Ishikawa (cell line): ENCODE data around the gene TRAPPC3L.

Source experiments
- CEBPB ChIP-seq: IDR thresholded peaks from 2 replicates; pipeline ENCODE4 v1.6.1; 2012
- CREB1 ChIP-seq: IDR thresholded peaks from 2 replicates; pipeline ENCODE4 v1.6.1; 2012; ENCODE audit warnings: low read depth
- EGR1 ChIP-seq: IDR thresholded peaks from 2 replicates; pipeline ENCODE4 v1.6.1; 2012
- EP300 ChIP-seq: IDR thresholded peaks from 2 replicates; pipeline ENCODE4 v1.6.1; 2012; ENCODE audit warnings: borderline replicate concordance
- FOXM1 ChIP-seq: IDR thresholded peaks from 2 replicates; pipeline ENCODE4 v1.6.1; 2012; ENCODE audit warnings: low read depth, borderline replicate concordance
- NFIC ChIP-seq: IDR thresholded peaks from 2 replicates; pipeline ENCODE4 v1.6.1; 2012
- RAD21 ChIP-seq: IDR thresholded peaks from 2 replicates; pipeline ENCODE4 v1.6.1; 2012; ENCODE audit warnings: low read depth
- REST ChIP-seq: IDR thresholded peaks from 2 replicates; pipeline ENCODE4 v1.6.1; 2012; ENCODE audit warnings: low read depth, mild to moderate bottlenecking
- TAF1 ChIP-seq: IDR thresholded peaks from 2 replicates; pipeline ENCODE4 v1.6.1; 2012; ENCODE audit warnings: low read depth, mild to moderate bottlenecking
- TCF12 ChIP-seq: IDR thresholded peaks from 2 replicates; pipeline ENCODE4 v1.6.1; 2012; ENCODE audit warnings: low read depth
- TEAD4 ChIP-seq: IDR thresholded peaks from 2 replicates; pipeline ENCODE4 v1.6.1; 2012
- YY1 ChIP-seq: IDR thresholded peaks from 2 replicates; pipeline ENCODE4 v1.6.1; 2012; ENCODE audit warnings: low read depth
- ZBTB7A ChIP-seq: IDR thresholded peaks from 2 replicates; pipeline ENCODE4 v1.6.1; 2012; ENCODE audit warnings: low read depth
- TF ChIP-seq, protein P1 (sequence below): IDR thresholded peaks from 2 replicates; pipeline ENCODE4 v1.6.1; 2012
- TF ChIP-seq, protein P2 (sequence below): IDR thresholded peaks from 2 replicates; pipeline ENCODE4 v1.6.1; 2012

The TRAPPC3L gene

GRCh38 chr6:116491610-116492330 lies 53.7 kb downstream of the TRAPPC3L start:
- TF ChIP-seq EGR1: no peak
- TF ChIP-seq RAD21: no peak

GRCh38 chr6:116485559-116486184 lies 59.8 kb downstream of the TRAPPC3L start:
- no peak for TF ChIP-seq EGR1
- no peak for TF ChIP-seq TAF1
- TF ChIP-seq TCF12: no peak
- TF ChIP-seq RAD21: no peak
- no peak for TF ChIP-seq REST

GRCh38 chr6:116483616-116484015 lies 61.9 kb downstream of the TRAPPC3L start:
- TF ChIP-seq EGR1: no peak
- no peak for TF ChIP-seq NFIC
- no peak for TF ChIP-seq CREB1
- TF ChIP-seq YY1: no peak
- TF ChIP-seq, protein P1, sequence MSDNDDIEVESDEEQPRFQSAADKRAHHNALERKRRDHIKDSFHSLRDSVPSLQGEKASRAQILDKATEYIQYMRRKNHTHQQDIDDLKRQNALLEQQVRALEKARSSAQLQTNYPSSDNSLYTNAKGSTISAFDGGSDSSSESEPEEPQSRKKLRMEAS: no peak
- no peak for TF ChIP-seq EP300
- no peak for TF ChIP-seq TAF1
- TF ChIP-seq, protein P2, sequence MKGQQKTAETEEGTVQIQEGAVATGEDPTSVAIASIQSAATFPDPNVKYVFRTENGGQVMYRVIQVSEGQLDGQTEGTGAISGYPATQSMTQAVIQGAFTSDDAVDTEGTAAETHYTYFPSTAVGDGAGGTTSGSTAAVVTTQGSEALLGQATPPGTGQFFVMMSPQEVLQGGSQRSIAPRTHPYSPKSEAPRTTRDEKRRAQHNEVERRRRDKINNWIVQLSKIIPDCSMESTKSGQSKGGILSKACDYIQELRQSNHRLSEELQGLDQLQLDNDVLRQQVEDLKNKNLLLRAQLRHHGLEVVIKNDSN: no peak
- no peak for TF ChIP-seq TEAD4
- TF ChIP-seq CEBPB: no peak
- TF ChIP-seq ZBTB7A: no peak
- no peak for TF ChIP-seq FOXM1
- no peak for TF ChIP-seq TCF12
- TF ChIP-seq RAD21: no peak

GRCh38 chr6:116482780-116483179 lies 62.7 kb downstream of the TRAPPC3L start:
- TF ChIP-seq REST: no peak
- no peak for TF ChIP-seq NFIC
- no peak for TF ChIP-seq EP300
- TF ChIP-seq CEBPB: no peak

GRCh38 chr6:116476002-116476678 lies 69.3 kb downstream of the TRAPPC3L start:
- TF ChIP-seq TAF1: no peak
- TF ChIP-seq TEAD4: no peak
- no peak for TF ChIP-seq EP300
- TF ChIP-seq FOXM1: no peak
- TF ChIP-seq EGR1: no peak
- TF ChIP-seq, protein P1: no peak
- TF ChIP-seq ZBTB7A: no peak
- TF ChIP-seq YY1: no peak
- no peak for TF ChIP-seq TCF12
- no peak for TF ChIP-seq CREB1

DNA sequence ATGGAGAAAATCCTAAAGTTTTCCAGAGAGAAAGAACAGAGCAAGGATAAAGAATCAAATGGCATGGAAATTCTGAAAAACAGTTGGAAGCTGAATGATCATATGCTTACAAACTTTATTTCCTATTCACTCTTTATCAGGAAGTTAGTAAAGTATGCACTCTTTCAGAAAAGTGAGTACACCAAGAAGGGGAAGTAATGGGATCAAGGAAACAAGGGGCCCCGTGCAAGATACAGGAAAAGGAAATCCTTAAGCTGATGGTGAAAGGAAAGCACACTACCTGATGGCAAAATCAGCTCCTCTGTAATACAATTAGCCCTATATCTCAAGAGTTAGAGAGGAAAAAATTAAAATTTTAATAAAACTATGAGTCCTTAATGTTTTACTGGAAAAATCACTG lies 70.3 kb downstream of the TRAPPC3L start:
- no peak for TF ChIP-seq CEBPB
- no peak for TF ChIP-seq EP300
- TF ChIP-seq, protein P2: no peak
- TF ChIP-seq TCF12: no peak
- no peak for TF ChIP-seq CREB1
- TF ChIP-seq TAF1: no peak
- no peak for TF ChIP-seq RAD21
- TF ChIP-seq NFIC: no peak
- no peak for TF ChIP-seq FOXM1
- TF ChIP-seq TEAD4: no peak
- no peak for TF ChIP-seq EGR1
